ENCODE measurements around the gene SLC35F1. TPM values are rescaled to one million over a fixed set of nuclear protein-coding genes. Genes with fewer than 3 reads are reported as not detected.

Gene SLC35F1
- total and polyA plus RNA-seq, 2 donors (not counting 3 experiments of a cell fraction or from before 2014, with no cell fraction given) = not detected

DNA sequence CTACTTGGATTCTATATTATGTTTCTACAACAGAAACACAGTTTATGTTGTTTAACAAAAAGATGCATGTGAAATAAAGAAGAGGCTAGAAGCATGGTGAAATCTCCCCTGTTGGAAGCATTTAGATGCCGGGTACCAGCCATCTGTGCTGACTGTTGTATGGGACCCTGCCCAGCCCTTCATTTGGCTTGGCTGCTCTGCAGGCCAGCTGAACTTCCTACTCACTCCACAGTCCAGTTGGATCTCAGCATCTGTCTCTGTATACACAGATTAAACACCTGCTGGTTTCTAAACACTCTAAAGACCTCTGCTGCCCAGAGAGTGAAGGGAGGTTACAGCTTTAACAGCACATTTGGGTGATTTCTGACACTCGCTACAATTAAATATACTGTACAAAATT, 228.3 kb downstream of the SLC35F1 start:
- no TSS peak for BruUV-seq (replicated peaks)
- CTCF ChIA-PET = no interaction called here

More for the DNA sequence above, 228.3 kb downstream of the SLC35F1 start:
- no peaks in the 10 kb centered on the region for H4K20me1 ChIP-seq (replicated peaks; ENCODE audit: control insufficient read depth, extremely low read depth, insufficient read depth, low read length)
- TF ChIP-seq, protein P1, sequence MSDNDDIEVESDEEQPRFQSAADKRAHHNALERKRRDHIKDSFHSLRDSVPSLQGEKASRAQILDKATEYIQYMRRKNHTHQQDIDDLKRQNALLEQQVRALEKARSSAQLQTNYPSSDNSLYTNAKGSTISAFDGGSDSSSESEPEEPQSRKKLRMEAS (IDR thresholded peaks at IDR 0.05; ENCODE audit: insufficient read depth, insufficient read length) = no peak
- no peak for TF ChIP-seq CTCF (IDR thresholded peaks at IDR 0.05; ENCODE audit: extremely low read depth in 1 of 2, insufficient read depth in 1 of 2, low read depth in 1 of 2, low read length in 2 of 2)
- no peak for TF ChIP-seq MYC (IDR thresholded peaks at IDR 0.05; ENCODE audit: low read depth, low read length)
- no peak for TF ChIP-seq JUN (IDR thresholded peaks at IDR 0.05; ENCODE audit: borderline replicate concordance, insufficient read depth, insufficient read length, low read depth)
- no peak for TF ChIP-seq FOS (IDR thresholded peaks at IDR 0.05; ENCODE audit: borderline replicate concordance, insufficient read depth, low read length)
- TF ChIP-seq POLR2AphosphoS5 (IDR thresholded peaks at IDR 0.05; ENCODE audit: insufficient read depth, low read depth, low read length) = no peak
- no peak for TF ChIP-seq POLR2A (IDR thresholded peaks at IDR 0.05; ENCODE audit: low read depth, low read length)
- TF ChIP-seq GATA2 (IDR thresholded peaks at IDR 0.05; ENCODE audit: insufficient read depth, insufficient read length, low read depth, low read length) = no peak
- no peaks in the 10 kb centered on the region for H3K9me3 ChIP-seq (replicated peaks; ENCODE audit: control insufficient read depth, insufficient read depth, low read length)
- no peak overlapping the region for H3K4me2 ChIP-seq (ENCODE audit: insufficient read depth, low read length)
- no peaks in the 10 kb centered on the region for H3K27me3 ChIP-seq (ENCODE audit: control insufficient read depth in 2 of 2, insufficient read depth in 2 of 2, low read length in 2 of 2)
- no peak overlapping the region for H3K4me3 ChIP-seq (replicated peaks in 1 of 3; ENCODE audit: insufficient read depth in 1 of 3, low read depth in 1 of 3, low read length in 3 of 3)
- no peaks in the 10 kb centered on the region for H3K4me1 ChIP-seq (ENCODE audit: control insufficient read depth, extremely low read depth, insufficient read depth, low read length)
- POLR2A ChIA-PET = no interaction called here
- H3K27ac ChIP-seq (ENCODE audit: insufficient read depth, low read depth, low read length) = no peak overlapping the region
- H3K36me3 ChIP-seq (ENCODE audit: control insufficient read depth in 2 of 2, extremely low read depth in 1 of 2, insufficient read depth in 2 of 2, low read length in 2 of 2) = no peaks in the 10 kb centered on the region
- FAIRE-seq (no peak), DNase-seq (ENCODE audit: low read depth, low spot score) (no peak)
- no peaks in the 10 kb centered on the region for H3K79me2 ChIP-seq (ENCODE audit: control insufficient read depth, insufficient read depth, low read length)
- H3K9ac ChIP-seq (replicated peaks; ENCODE audit: extremely low read depth, insufficient read depth, low read length) = no peak overlapping the region
- no peaks in the 10 kb centered on the region for H3K9me1 ChIP-seq (replicated peaks; ENCODE audit: control insufficient read depth, extremely low read depth, insufficient read depth, low read length)
- dilution Hi-C loops (cut with MboI; ENCODE audit: extremely low pct_ligation_motif_present, low sequenced_read_pairs) = no loop called here
- intact Hi-C loops (cut with micrococcal nuclease) = no loop called here
- no peak overlapping the region for H2AFZ ChIP-seq (ENCODE audit: low read depth, low read length)

All from endothelial cell of umbilical vein (primary cell).